Mammary epithelial cell (primary cell): ENCODE measurements around the gene SLC17A8.

ENCODE experiments used
- EZH2 ChIP-seq: IDR thresholded peaks from 2 replicates; pipeline ENCODE4 v1.6.1; 2012; ENCODE audit warnings: low read length, inconsistent platforms, borderline replicate concordance
- TF ChIP-seq, protein P1 (sequence below), 2 donors: IDR thresholded peaks in 1 of 2; conservative IDR thresholded peaks in 1 of 2; 2 replicates each; pipeline ENCODE4 v1.5.1; 2011 to 2012; ENCODE audit warnings: inconsistent platforms in 2 of 2, low read length in 2 of 2, mild to moderate bottlenecking in 2 of 2, control low read depth in 1 of 2, low read depth in 1 of 2; ENCODE audit not compliant: insufficient read depth in 1 of 2; ENCODE audit errors: extremely low read depth in 1 of 2

DNA sequence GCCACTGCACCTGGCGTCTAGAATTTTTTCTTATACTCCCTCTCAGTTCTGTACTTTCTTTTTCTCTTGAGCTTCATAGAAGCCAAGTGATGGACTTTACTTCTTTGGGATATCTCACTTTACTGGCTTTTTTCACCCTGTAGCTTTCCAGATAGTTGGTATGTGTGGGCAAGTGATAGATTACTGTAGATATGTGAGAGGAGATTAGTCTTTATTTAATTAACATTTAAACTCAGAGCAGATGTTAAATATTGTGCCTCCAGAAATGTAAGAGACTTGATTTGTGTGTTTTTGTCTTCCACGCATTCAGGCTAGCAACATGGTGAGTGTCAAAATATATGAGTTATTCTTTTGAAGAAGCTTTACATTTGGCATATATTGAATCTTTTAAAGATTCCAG, 39.5 kb upstream of the SLC17A8 start:
- TF ChIP-seq, protein P1, sequence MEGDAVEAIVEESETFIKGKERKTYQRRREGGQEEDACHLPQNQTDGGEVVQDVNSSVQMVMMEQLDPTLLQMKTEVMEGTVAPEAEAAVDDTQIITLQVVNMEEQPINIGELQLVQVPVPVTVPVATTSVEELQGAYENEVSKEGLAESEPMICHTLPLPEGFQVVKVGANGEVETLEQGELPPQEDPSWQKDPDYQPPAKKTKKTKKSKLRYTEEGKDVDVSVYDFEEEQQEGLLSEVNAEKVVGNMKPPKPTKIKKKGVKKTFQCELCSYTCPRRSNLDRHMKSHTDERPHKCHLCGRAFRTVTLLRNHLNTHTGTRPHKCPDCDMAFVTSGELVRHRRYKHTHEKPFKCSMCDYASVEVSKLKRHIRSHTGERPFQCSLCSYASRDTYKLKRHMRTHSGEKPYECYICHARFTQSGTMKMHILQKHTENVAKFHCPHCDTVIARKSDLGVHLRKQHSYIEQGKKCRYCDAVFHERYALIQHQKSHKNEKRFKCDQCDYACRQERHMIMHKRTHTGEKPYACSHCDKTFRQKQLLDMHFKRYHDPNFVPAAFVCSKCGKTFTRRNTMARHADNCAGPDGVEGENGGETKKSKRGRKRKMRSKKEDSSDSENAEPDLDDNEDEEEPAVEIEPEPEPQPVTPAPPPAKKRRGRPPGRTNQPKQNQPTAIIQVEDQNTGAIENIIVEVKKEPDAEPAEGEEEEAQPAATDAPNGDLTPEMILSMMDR (conservative IDR thresholded peaks at IDR 0.05 in 1 of 2, IDR thresholded peaks at IDR 0.05 in 1 of 2; ENCODE audit: extremely low read depth in 1 of 2, insufficient read depth in 1 of 2, low read depth in 1 of 2, low read length in 2 of 2) = no peak
- no peak for TF ChIP-seq EZH2
